ENCODE results near the gene LMBR1.
"Not testable (repeated sequence)": the region's sequence is repeated elsewhere in the genome, so short reads cannot be mapped to it uniquely, and the experiment has no call there.

The LMBR1 gene

GRCh38 chr7:156892821-156893706 is at the start of gene LMBR1:
Gene LMBR1 (minus strand): TSS chr7:156893183. CDS start chr7:156892993, 190 bp downstream.
- DNase-seq (ENCODE audit: low spot score): peak; percentile 98
- in situ Hi-C loops (cut with MboI; ENCODE audit: low pct_unique_long_range_greater_than_20kb, low sequenced_read_pairs, unreplicated experiment): no loop called here
- TF ChIP-seq CTCF (IDR thresholded peaks at IDR 0.05; ENCODE audit: extremely low read depth, insufficient read depth, missing control alignments): no peak

GRCh38 chr7:156942708-156943090 is 49.7 kb upstream of the LMBR1 start:
- peak; percentile 55 for DNase-seq (ENCODE audit: low spot score)
- no peak for TF ChIP-seq CTCF (IDR thresholded peaks at IDR 0.05; ENCODE audit: extremely low read depth, insufficient read depth, missing control alignments)
- in situ Hi-C loops (cut with MboI; ENCODE audit: low pct_unique_long_range_greater_than_20kb, low sequenced_read_pairs, unreplicated experiment): no loop called here

GRCh38 chr7:156941393-156942182 is 48.6 kb upstream of the LMBR1 start:
- DNase-seq (ENCODE audit: low spot score): no peak
- TF ChIP-seq CTCF (IDR thresholded peaks at IDR 0.05; ENCODE audit: extremely low read depth, insufficient read depth, missing control alignments): no peak
- in situ Hi-C loops (cut with MboI; ENCODE audit: low pct_unique_long_range_greater_than_20kb, low sequenced_read_pairs, unreplicated experiment): no loop called here

- no peak for DNase-seq (ENCODE audit: low spot score)
- in situ Hi-C loops (cut with MboI; ENCODE audit: low pct_unique_long_range_greater_than_20kb, low sequenced_read_pairs, unreplicated experiment): no loop called here
- TF ChIP-seq CTCF (IDR thresholded peaks at IDR 0.05; ENCODE audit: extremely low read depth, insufficient read depth, missing control alignments): no peak
Measured at GRCh38 chr7:156940421-156941122, 47.6 kb upstream of the LMBR1 start.

- DNase-seq (ENCODE audit: low spot score); in situ Hi-C loops (cut with MboI; ENCODE audit: low pct_unique_long_range_greater_than_20kb, low sequenced_read_pairs, unreplicated experiment): not testable (repeated sequence)
Measured at GRCh38 chr7:156936766-156937165, 43.8 kb upstream of the LMBR1 start.

GRCh38 chr7:156935250-156935649 is 42.3 kb upstream of the LMBR1 start:
- TF ChIP-seq CTCF (IDR thresholded peaks at IDR 0.05; ENCODE audit: extremely low read depth, insufficient read depth, missing control alignments): no peak
- no peak for DNase-seq (ENCODE audit: low spot score)
- in situ Hi-C loops (cut with MboI; ENCODE audit: low pct_unique_long_range_greater_than_20kb, low sequenced_read_pairs, unreplicated experiment): no loop called here
